Thoracic aorta (tissue), 2 donors: ENCODE results near the gene RIC8A. TPM values are rescaled to one million over a fixed set of nuclear protein-coding genes. Genes with fewer than 3 reads are reported as not detected.
"Not testable (repeated sequence)": the region's sequence is repeated elsewhere in the genome, so short reads cannot be mapped to it uniquely, and the experiment has no call there.

ENCODE experiments used
- ATAC-seq: fragments of 150-250 bp; one replicate; pipeline ENCODE4 v1.8.0; 2017; ENCODE audit warnings: low read depth; ENCODE audit not compliant: insufficient number of reproducible peaks, low FRiP score
- DNase-seq: peaks from one replicate; pipeline ENCODE4 v3.0.0-alpha.2; 2020; ENCODE audit warnings: low spot score
- H3K27ac ChIP-seq, 2 donors: fragments of 200-600 bp; sonication (generic); 1 replicate in 1 of 2; 2 replicates in 1 of 2; pipeline ENCODE4 v1.5.1; 2016; ENCODE audit warnings: mild to moderate bottlenecking in 2 of 2, moderate library complexity in 2 of 2
- H3K27me3 ChIP-seq: fragments of 200-600 bp; sonication (generic); replicated peaks from 2 replicates; pipeline ENCODE4 v1.6.0; 2016; ENCODE audit warnings: mild to moderate bottlenecking; ENCODE audit not compliant: insufficient read depth
- H3K36me3 ChIP-seq: fragments of 200-600 bp; sonication (generic); one replicate; pipeline ENCODE4 v1.5.1; 2016
- H3K4me1 ChIP-seq, 2 donors: fragments of 200-600 bp; sonication (generic); 1 replicate in 1 of 2; 2 replicates in 1 of 2; pipeline versions ENCODE4 v1.5.1 to v1.6.0; 2016; ENCODE audit warnings: low read depth in 2 of 2, mild to moderate bottlenecking in 1 of 2; ENCODE audit not compliant: control insufficient read depth in 1 of 2
- H3K4me3 ChIP-seq: fragments of 200-600 bp; sonication (generic); 2 replicates; pipeline ENCODE4 v1.5.1; 2016; ENCODE audit warnings: mild to moderate bottlenecking
- H3K9me3 ChIP-seq: fragments of 200-600 bp; sonication (generic); 2 replicates; pipeline ENCODE4 v1.5.1; 2016
- CTCF ChIP-seq: fragments of 200-600 bp; sonication (generic); IDR thresholded peaks from one replicate; pipeline ENCODE4 v1.5.1; 2019; ENCODE audit warnings: antibody characterized with exemption
- total RNA-seq, 2 donors: library from RNA; depleted of rRNA; stranded (reverse); fragments of >200 nt; gene quantifications; one replicate each; pipeline versions ENCODE4 v1.1.0 to v1.2.3, GENCODE V29; 2016

The RIC8A gene
- total RNA-seq, 2 donors from 2014 or later: 79.4 to 102 TPM

- DNase-seq (no peak), ATAC-seq (no peak)
- no peak for TF ChIP-seq CTCF
- no peaks in the 10 kb centered on the region for H3K9me3 ChIP-seq
- no peaks in the 10 kb centered on the region for H3K27me3 ChIP-seq
- no peak overlapping the region for H3K4me3 ChIP-seq
- H3K27ac ChIP-seq: no peak overlapping the region
- H3K36me3 ChIP-seq: peaks cover 48% of the 10 kb centered on the region
- peaks cover 0 to 6% of the 10 kb centered on the region in 2 donors for H3K4me1 ChIP-seq
Observed at GRCh38 chr11:216081-216974, 8.8 kb downstream of the RIC8A start.

- peaks cover 34% of the 10 kb centered on the region for H3K36me3 ChIP-seq
- no peak for TF ChIP-seq CTCF
- no peak for DNase-seq
Observed at GRCh38 chr11:217704-218103, 10.2 kb downstream of the RIC8A start.

GRCh38 chr11:218815-219593 is 11.5 kb downstream of the RIC8A start:
- H3K9me3 ChIP-seq: no peaks in the 10 kb centered on the region
- ATAC-seq (no peak), DNase-seq (no peak)
- no peak overlapping the region for H3K4me3 ChIP-seq
- no peaks in the 10 kb centered on the region for H3K4me1 ChIP-seq
- TF ChIP-seq CTCF: no peak
- peaks cover 23% of the 10 kb centered on the region for H3K36me3 ChIP-seq
- H3K27ac ChIP-seq: no peak overlapping the region
- no peaks in the 10 kb centered on the region for H3K27me3 ChIP-seq

More at GRCh38 chr11:217704-218103, 10.2 kb downstream of the RIC8A start:
- ATAC-seq: no peak
- H3K9me3 ChIP-seq: no peaks in the 10 kb centered on the region
- no peaks in the 10 kb centered on the region for H3K4me1 ChIP-seq
- no peak overlapping the region for H3K27ac ChIP-seq
- no peak overlapping the region for H3K4me3 ChIP-seq
- H3K27me3 ChIP-seq: no peaks in the 10 kb centered on the region

GRCh38 chr11:220641-221215 is 13.2 kb downstream of the RIC8A start:
- DNase-seq, H3K4me3 ChIP-seq, H3K27me3 ChIP-seq, ATAC-seq, H3K27ac ChIP-seq, H3K36me3 ChIP-seq, H3K4me1 ChIP-seq, H3K9me3 ChIP-seq: not testable (repeated sequence)

- Histone ChIP-seq H3K4me1 (no peaks in the 10 kb centered on the region), H3K4me3 (no peak overlapping the region), H3K27ac (no peak overlapping the region), H3K36me3 (peaks cover 7% of the 10 kb centered on the region), H3K9me3 (no peaks in the 10 kb centered on the region), H3K27me3 (no peaks in the 10 kb centered on the region)
- no peak for TF ChIP-seq CTCF
- ATAC-seq: no peak
- no peak for DNase-seq
Observed at GRCh38 chr11:221539-221938, 14.0 kb downstream of the RIC8A start.
